Osteoblast (primary cell): Measurements from ENCODE around the gene CCDC28A. TPM values are rescaled to one million over a fixed set of nuclear protein-coding genes. Genes with fewer than 3 reads are reported as not detected.

Source experiments
- DNase-seq: peaks from one replicate; pipeline ENCODE4 v3.0.0; 2011; ENCODE audit warnings: low spot score, mixed read lengths; ENCODE audit not compliant: insufficient read length; ENCODE audit errors: missing footprints
- H2AFZ ChIP-seq: 2 replicates; pipeline ENCODE4 v1.6.0; 2011; ENCODE audit warnings: mild to moderate bottlenecking, low read length
- H3K27ac ChIP-seq: 2 replicates; pipeline ENCODE4 v1.5.1; 2011; ENCODE audit warnings: mild to moderate bottlenecking, low read depth, low read length, moderate library complexity
- H3K27me3 ChIP-seq: 2 replicates; pipeline ENCODE4 v1.6.0; 2012; ENCODE audit warnings: mild to moderate bottlenecking, control low read depth, inconsistent platforms, low read length, moderate library complexity; ENCODE audit not compliant: insufficient read depth
- H3K36me3 ChIP-seq: 2 replicates; pipeline ENCODE4 v1.5.1; 2011; ENCODE audit warnings: mild to moderate bottlenecking, low read length, control low read depth, moderate library complexity; ENCODE audit not compliant: insufficient read depth
- H3K4me1 ChIP-seq: 2 replicates; pipeline ENCODE4 v1.5.1; 2011; ENCODE audit warnings: mild to moderate bottlenecking, low read length, control low read depth, moderate library complexity; ENCODE audit not compliant: insufficient read depth
- H3K4me2 ChIP-seq: 2 replicates; pipeline ENCODE4 v1.6.0; 2011; ENCODE audit warnings: mild to moderate bottlenecking, low read length; ENCODE audit not compliant: insufficient read depth
- H3K4me3 ChIP-seq: fragments of 200-600 bp; sonication (generic); 3 replicates; pipeline ENCODE4 v1.5.1; 2012; ENCODE audit warnings: mild to moderate bottlenecking, low read length, inconsistent platforms; ENCODE audit not compliant: insufficient read depth
- H3K79me2 ChIP-seq: 2 replicates; pipeline ENCODE4 v1.6.0; 2012; ENCODE audit warnings: mild to moderate bottlenecking, low read length, control low read depth, inconsistent platforms; ENCODE audit not compliant: insufficient read depth
- H3K9me3 ChIP-seq: 2 replicates; pipeline ENCODE4 v1.5.1; 2011; ENCODE audit warnings: low read depth, low read length, control low read depth
- H4K20me1 ChIP-seq: 2 replicates; pipeline ENCODE4 v1.6.0; 2012; ENCODE audit warnings: mild to moderate bottlenecking, low read length, control low read depth; ENCODE audit not compliant: insufficient read depth
- total RNA-seq: library from RNA; depleted of rRNA; stranded (reverse); fragments of >200 nt; gene quantifications from 2 replicates; pipeline ENCODE4 v1.2.3, GENCODE V29; 2012
- TF ChIP-seq, protein P1 (sequence below): IDR thresholded peaks from 2 replicates; pipeline ENCODE4 v1.5.1; 2011; ENCODE audit warnings: mild to moderate bottlenecking, low read depth, low read length, moderate library complexity; ENCODE audit errors: extremely low read depth

Gene CCDC28A
- total RNA-seq, 1 donor, result 11.2 TPM

DNA sequence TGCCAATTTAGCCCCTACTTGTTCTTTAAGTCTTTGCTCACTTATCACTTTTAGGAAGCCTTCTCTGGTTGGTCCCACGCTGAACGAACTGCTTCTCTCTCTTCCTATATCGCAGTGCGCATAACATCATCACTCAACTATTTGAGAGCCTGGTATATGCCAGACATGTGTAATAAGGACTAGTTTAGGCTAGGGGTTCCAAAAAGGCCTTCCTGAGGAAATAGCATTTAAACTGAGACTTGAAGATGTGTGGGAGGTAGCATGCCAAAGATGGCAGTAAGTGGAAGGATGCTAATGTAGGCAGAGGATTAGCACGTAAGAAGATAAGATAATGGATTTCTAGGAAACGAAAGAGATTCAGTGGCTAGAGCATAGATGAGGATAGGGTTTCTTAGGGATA, 4.8 kb downstream of the CCDC28A start:
- H3K79me2 ChIP-seq, result peaks cover 10% of the 10 kb centered on the region
- TF ChIP-seq, protein P1, sequence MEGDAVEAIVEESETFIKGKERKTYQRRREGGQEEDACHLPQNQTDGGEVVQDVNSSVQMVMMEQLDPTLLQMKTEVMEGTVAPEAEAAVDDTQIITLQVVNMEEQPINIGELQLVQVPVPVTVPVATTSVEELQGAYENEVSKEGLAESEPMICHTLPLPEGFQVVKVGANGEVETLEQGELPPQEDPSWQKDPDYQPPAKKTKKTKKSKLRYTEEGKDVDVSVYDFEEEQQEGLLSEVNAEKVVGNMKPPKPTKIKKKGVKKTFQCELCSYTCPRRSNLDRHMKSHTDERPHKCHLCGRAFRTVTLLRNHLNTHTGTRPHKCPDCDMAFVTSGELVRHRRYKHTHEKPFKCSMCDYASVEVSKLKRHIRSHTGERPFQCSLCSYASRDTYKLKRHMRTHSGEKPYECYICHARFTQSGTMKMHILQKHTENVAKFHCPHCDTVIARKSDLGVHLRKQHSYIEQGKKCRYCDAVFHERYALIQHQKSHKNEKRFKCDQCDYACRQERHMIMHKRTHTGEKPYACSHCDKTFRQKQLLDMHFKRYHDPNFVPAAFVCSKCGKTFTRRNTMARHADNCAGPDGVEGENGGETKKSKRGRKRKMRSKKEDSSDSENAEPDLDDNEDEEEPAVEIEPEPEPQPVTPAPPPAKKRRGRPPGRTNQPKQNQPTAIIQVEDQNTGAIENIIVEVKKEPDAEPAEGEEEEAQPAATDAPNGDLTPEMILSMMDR, result no peak
- H3K36me3 ChIP-seq, result peaks cover 9% of the 10 kb centered on the region
- no peak overlapping the region for H3K4me2 ChIP-seq
- no peak overlapping the region for H3K4me3 ChIP-seq
- H2AFZ ChIP-seq, result no peak overlapping the region
- H3K9me3 ChIP-seq, result no peaks in the 10 kb centered on the region
- peaks cover 6% of the 10 kb centered on the region for H3K4me1 ChIP-seq
- H4K20me1 ChIP-seq, result no peaks in the 10 kb centered on the region
- no peak overlapping the region for H3K27ac ChIP-seq
- no peaks in the 10 kb centered on the region for H3K27me3 ChIP-seq
- no peak for DNase-seq

DNA sequence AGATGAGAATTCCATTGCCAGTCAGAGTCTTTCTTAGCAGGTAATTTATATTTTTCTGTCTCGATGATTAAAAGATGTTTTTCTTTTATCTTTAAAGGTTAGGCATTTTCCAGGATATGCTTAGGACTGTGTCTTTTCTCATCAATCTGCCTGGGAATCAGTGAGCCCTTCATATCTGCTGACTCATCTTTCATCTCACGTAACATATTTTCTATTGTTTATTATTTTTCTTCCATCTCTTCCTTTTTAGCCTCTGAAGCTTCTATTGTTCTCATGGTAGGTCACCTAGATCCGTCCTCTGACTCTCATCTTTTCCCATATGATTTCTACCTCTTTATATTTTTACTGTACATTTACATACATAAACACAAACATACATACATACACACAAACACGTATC, 8.7 kb downstream of the CCDC28A start:
- Histone ChIP-seq H3K27me3 (no peaks in the 10 kb centered on the region), H3K9me3 (no peaks in the 10 kb centered on the region), H4K20me1 (no peaks in the 10 kb centered on the region), H3K36me3 (peaks cover 9% of the 10 kb centered on the region), H3K27ac (no peak overlapping the region), H3K4me2 (no peak overlapping the region), H3K79me2 (no peaks in the 10 kb centered on the region), H3K4me1 (no peaks in the 10 kb centered on the region), H3K4me3 (no peak overlapping the region), H2AFZ (no peak overlapping the region)
- DNase-seq, result no peak
- TF ChIP-seq, protein P1, result no peak

DNA sequence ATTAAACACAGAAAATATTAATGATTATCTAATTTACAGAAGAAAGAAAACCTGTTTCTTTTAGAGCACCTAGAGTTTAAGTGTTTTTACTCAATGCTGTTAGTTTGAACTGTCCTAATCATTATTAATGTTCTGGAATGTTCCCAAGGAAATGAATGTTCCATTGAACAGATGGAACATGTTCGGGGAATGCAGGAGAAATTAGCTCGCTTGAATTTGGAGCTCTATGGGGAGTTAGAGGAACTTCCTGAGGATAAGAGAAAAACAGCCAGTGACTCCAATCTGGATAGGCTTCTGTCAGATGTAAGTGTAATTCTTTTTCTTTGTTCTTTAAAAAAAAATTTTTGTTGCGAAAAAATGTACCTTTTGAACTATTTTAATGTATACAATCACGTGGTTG, 11.5 kb downstream of the CCDC28A start:
- H3K4me3 ChIP-seq, result no peak overlapping the region
- H3K36me3 ChIP-seq, result peaks cover 6% of the 10 kb centered on the region
- no peaks in the 10 kb centered on the region for H3K4me1 ChIP-seq
- no peaks in the 10 kb centered on the region for H4K20me1 ChIP-seq
- H3K27me3 ChIP-seq, result no peaks in the 10 kb centered on the region
- H3K79me2 ChIP-seq, result no peaks in the 10 kb centered on the region
- DNase-seq, result no peak
- no peak overlapping the region for H3K4me2 ChIP-seq
- no peak overlapping the region for H3K27ac ChIP-seq
- TF ChIP-seq, protein P1, result no peak
- H3K9me3 ChIP-seq, result no peaks in the 10 kb centered on the region
- no peak overlapping the region for H2AFZ ChIP-seq

DNA sequence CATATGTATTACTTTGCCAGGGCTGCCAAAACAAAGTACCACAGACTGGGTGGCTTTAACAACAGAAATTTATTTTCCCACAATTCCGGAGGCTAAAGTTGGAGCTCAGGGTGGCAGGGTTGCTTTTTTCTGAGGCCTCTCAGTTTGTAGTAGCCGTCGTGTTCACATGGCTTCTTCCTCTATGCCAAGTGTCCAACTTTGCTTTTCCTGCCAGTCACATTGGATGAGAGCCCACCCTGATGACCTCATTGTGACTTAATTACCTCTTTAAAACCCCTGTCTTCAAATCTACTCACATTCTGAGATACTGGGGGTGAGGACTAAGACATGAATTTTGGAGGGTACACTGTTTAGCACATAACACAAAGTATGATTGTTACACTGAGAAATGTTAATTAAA, 12.4 kb downstream of the CCDC28A start:
- peaks cover 6% of the 10 kb centered on the region for H3K36me3 ChIP-seq

More for the DNA sequence above, 12.4 kb downstream of the CCDC28A start:
- no peaks in the 10 kb centered on the region for H3K79me2 ChIP-seq
- H3K4me1 ChIP-seq, result no peaks in the 10 kb centered on the region
- H4K20me1 ChIP-seq, result no peaks in the 10 kb centered on the region
- H3K4me2 ChIP-seq, result no peak overlapping the region
- DNase-seq, result no peak
- no peaks in the 10 kb centered on the region for H3K27me3 ChIP-seq
- H3K4me3 ChIP-seq, result no peak overlapping the region
- H2AFZ ChIP-seq, result no peak overlapping the region
- TF ChIP-seq, protein P1, result no peak
- H3K9me3 ChIP-seq, result no peaks in the 10 kb centered on the region
- no peak overlapping the region for H3K27ac ChIP-seq
